Fibroblast of skin of left quadriceps (primary cell): ENCODE measurements around the gene GAL3ST2.

Experiments used
- DNase-seq, 2 experiments: peaks; one replicate each; pipeline ENCODE4 v3.0.0-alpha.2; 2013; ENCODE audit warnings: low read depth in 2 of 2

Gene GAL3ST2

DNA sequence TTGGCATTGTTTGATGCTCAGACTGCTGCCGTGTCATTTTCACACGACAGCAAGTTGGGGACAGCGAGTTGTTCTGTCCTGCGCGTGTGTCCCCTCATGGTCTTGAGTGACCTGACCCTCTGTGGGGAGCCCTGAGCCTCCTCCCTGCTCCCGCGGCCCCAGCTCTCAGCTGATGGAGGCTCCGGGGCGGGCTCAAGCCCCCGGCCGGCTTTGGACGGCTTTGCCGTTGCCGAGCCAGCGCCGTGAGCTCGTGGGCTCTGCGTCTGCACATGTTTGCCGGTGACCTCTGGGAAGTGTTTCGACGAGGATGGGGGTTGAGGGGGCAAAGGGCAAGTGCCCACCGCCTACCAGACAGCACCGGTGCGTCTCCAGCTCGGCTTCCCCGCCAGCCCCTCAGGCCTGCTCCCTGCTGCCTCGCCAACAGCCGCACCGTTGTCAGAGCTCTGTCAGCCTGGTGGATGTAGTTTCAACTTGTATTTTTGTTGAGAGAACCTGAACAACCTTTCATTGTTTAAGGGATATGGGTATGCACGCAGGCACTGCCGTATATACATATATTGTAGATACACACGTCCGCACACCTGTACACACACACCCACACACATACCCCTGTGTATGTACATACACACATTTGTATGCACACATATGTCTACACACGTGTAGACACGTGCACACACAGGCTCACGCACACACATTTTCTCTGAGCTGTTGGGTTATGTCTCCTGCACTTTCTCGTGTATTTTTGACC lies 68.4 kb downstream of the GAL3ST2 start:
- no peak for DNase-seq

DNA sequence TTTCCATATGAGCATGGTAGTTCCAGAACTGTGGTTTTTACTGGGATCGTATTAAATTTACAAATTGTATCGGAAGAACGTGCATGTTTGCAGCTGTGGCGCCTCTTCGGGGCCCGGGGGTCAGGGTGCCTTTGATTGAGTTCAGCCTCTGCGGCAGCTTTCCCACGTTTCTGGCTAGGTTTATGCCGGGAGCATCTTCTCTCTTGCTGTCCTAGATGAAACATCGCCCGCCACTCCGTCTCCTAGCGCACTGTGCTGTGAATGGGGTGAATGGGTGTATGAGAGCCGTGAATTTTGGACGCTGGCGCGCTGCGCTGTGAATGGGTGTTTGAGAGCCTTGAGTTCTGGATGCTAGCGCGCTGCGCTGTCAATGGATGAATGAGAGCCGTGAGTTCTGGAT lies 69.8 kb downstream of the GAL3ST2 start:
- no peak for DNase-seq

DNA sequence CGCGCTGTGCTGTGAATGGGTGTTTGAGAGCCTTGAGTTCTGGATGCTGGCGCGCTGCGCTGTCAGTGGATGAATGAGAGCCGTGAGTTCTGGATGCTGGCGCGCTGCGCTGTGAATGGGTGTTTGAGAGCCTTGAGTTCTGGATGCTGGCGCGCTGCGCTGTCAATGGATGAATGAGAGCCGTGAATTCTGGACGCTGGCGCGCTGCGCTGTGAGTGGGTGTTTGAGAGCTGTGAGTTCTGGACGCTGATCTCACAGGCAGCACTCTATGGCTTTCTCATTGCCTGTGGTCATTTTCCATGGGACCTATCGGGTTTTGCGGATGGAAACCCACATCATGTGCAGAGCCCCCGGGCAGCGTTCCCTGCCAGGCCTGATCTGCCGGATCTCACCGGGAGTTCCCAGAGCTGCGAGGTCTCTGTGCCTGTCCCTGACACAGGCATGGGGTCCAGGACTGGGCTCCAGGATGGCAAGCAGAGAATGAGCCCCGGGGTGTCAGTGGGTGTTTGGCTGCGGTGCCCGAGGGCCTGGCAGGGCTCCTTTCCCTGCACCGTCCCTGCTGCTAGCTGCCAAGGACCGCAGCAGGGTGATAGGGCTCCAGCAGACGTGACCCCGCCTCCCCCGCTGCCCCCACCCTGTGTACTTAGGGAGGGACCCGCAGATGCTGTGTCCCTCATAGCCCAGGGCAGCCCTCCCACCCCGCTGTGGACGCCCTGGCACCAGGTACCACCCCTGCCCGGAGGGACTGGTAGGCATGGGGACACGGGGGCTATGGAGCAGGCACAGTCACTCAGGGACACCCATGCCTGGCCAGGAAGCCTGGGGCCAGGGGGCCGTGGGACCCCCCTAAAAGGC lies 72.4 kb downstream of the GAL3ST2 start:
- DNase-seq: no peak

DNA sequence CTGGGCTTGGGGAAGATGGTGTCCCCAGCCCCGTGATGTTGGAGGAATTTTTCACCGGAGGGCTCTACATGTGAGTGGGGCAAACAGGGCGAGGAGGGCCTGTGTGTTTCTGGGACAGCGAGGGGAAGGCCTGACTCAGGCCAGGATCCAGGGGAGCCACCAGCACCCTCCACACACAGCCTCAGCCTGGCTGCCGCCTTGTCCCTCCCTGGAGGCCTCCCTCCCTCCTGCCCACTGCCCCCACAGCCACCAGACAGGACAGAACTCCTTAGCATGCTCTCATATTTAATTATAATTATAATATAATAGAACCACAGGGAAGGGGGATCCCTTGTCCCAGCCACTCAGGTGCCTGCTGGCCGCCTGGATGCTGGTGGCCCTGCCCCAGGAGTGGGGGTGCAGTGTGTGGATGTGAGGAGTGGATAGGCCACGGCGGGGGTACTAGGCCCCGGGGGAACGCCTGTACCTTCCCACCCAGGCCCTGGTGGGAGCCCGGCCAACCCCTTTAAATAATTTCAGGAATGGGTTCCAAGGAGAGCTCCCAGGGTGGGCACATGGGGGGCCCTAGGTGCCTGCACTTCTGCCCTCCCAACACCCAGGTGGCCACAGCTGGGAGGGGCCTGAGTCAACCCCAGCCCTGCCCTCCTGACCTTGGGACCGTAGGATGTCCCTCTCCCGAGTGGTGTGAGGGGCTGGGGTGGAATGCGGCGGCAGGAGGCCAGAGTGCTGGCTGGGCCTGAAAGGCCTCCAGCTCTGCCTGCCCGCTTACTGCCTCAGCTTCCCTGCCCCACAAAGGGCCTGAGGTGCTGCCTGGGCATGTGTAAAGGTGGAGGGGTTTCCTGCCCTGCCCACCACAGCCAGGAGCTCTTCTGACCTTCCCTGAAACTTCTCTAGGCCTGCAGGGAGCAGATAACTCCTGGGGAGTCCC lies 73.3 kb downstream of the GAL3ST2 start:
- no peak for DNase-seq

DNA sequence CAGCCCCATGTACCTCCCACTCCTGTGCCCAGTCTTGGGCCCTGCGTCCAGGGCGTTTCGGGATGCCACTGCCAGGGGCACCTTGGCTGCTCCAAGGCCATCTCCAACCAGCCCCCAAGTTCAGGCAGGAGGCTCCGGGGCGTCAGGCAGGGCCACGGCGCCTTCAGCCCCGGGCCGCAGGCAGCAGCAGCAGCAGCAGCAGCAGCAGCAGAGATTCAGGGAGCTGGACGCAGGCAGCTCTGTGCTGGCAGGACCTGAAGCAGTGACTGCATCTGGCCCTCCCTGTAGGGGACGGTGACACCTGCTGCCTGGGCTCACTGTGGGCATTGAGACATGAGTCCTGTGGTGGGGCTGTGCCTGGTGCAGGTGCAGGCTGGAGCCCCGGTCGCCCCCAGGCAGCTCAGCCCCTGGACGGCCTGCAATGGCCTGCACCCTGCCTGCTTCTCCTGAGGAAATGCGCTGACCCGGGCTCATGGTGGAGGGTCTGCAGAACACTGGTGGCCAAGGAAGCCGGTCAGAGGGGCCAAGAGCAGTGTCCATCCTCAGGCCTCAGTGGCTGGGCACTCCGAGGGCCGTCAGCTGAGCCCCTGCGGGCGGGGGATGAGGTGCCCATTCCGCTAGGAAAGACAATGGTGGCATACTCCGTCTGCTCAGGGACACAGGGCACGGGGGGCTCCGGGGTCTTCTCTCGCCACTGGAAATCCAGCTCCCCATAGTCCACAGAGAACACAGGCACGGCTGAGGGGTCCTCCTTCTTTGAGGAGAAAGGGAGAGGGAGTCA lies 74.1 kb downstream of the GAL3ST2 start:
- no peak for DNase-seq

DNA sequence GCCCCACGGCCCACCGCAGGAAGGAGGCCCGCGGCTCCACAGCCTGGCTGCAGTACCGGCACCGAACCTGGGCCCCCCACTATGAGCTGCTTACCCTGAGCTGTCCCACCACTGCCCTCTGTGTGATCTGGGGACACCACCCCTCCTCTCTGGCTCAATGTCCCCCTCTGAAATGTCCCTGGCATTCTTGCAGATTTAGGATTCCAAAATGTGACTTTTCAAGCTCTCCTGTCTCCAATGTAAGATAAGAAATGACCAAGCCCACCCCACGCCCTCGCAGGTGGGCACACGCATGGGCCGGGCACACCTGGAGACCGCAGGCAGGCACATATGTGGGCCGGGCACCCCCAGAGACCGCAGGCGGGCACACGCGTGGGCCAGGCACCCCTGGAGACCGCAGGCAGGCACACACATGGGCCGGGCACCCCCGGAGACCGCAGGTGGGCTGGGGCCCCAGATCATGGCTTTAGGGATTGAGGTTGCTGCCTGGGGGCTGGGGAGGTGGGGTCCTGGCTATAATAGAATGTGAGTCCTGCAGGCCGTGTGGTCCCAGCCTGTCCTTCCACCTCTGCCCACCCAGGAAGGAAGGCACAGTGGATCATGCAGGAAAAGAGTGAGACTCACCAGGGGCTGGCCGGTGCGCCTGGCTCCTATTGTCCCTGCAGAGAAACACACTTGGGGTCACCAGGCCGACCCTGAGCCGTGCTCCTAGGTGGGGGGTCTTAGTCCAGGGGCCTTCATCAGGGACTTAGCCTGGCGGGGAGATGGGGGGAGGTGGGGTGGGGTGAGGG lies 74.9 kb downstream of the GAL3ST2 start:
- no peak for DNase-seq

DNA sequence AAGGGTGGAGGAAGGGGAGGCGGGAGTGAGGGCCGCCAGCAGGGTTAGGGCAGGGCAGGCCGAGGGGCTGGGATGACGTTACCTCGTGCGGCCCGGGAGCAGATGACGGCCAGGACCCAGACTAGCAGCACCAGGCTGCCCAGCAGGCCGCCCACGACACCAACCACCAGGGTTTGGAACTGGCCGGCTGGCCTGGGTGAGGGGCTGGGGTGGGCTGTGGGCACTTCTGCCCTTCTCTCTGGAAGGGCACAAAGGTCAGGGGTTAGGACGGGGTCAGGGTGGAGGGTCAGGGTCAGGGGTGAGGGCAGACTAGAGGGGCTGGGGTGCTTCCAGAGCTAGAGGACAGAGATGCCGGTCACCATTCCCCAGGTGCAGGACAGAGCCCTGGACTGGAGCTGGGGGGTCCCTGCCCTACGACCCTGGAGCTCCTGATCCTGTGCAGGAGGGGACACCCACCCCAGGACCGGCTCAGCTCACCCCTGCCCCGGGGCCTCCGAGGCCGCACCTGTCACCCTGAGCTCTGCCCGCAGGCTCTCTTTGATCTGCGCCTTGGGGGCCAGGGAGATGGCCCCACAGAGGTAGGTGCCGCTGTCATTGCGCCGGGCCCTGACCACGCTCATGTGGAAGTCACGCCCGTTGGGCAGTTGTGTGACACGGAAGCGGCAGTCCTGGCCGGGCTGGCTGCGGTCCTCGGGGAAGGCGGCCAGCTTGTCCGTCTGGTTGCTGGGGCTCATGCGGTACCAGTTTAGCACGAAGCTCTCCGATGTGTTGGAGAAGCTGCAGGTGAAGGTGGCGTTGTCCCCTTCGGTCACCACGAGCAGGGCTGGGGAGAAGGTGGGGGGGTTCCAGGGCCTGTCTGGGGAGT lies 75.7 kb downstream of the GAL3ST2 start:
- no peak for DNase-seq

DNA sequence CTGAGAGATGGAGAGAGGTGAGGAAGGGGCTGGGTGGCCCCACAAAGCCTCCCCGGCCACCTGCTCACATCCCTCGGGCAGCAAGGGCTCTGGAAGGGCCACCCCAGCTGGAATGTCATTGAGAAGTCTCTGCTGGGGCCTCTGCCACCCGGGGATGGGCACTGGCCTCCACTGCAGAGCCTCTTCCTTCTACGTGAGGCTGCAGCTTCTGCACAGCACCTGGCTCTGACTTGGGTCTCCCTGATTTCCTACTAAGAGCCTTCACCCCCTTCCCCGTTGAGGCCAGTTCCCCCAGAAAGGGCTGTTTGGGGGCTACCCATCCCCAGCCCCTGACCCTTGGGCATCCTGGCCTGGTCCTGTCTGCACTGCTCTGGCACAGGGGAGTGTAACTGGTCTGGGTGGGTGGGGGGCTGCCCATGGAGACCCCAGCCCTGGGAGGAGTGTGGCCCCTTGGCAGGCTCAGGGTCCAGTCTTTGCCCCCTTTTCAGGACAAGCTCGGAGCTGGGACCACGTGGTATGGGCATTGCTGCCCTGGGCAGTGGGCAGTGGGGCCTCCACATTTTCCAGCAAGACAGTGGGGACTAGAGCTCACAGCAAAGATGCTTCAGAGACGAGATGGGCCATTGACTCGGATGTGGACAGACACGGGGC lies 76.5 kb downstream of the GAL3ST2 start:
- DNase-seq: no peak
